ENCODE data around the gene MTIF3.

The MTIF3 gene

GRCh38 chr13:27432180-27432579 lies 18.2 kb downstream of the MTIF3 start:
- no peak overlapping the region for H3K27ac ChIP-seq (ENCODE audit: low read depth, low read length)
- H3K36me3 ChIP-seq (ENCODE audit: insufficient read depth, low read length) = peaks cover 4% of the 10 kb centered on the region
- H3K27me3 ChIP-seq (ENCODE audit: insufficient read depth, low read length) = no peaks in the 10 kb centered on the region
- H3K4me1 ChIP-seq (ENCODE audit: control insufficient read depth, insufficient read depth, low read length, unreplicated experiment) = no peaks in the 10 kb centered on the region
- no peak overlapping the region for H3K4me3 ChIP-seq (ENCODE audit: low read depth, low read length)
- no peak overlapping the region for H2AFZ ChIP-seq (ENCODE audit: low read length, unreplicated experiment)
- peaks cover 5% of the 10 kb centered on the region for H3K79me2 ChIP-seq (ENCODE audit: control insufficient read depth, insufficient read depth, low read length, unreplicated experiment)

DNA sequence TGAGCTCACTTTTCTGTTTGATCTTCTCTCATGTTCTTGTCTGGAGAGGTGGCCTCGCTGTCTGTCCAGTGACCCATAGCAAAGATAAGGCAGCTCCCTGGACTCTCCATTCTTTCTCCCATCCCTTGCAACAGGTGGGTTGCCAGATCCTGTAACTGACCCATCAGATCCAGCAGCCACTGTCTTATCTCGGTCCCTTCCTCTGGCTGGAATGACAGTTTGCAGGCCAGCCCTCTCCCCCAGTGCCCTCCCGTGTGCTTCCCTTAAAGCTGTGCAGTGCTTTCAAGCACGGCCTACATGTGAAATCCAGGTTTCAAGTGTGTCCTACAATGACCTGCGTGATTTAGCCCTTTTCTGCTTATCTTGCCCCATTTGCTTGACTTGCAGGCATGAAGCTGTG lies 22.2 kb downstream of the MTIF3 start:
- no peak overlapping the region for H3K27ac ChIP-seq (ENCODE audit: low read depth, low read length)
- H3K4me3 ChIP-seq (ENCODE audit: low read depth, low read length) = no peak overlapping the region

GRCh38 chr13:27427641-27428040 lies 22.7 kb downstream of the MTIF3 start:
- Histone ChIP-seq H3K27ac (ENCODE audit: low read depth, low read length) (no peak overlapping the region), H3K4me3 (ENCODE audit: low read depth, low read length) (no peak overlapping the region)

More for the DNA sequence above, 22.2 kb downstream of the MTIF3 start:
- peaks cover 10% of the 10 kb centered on the region for H3K4me1 ChIP-seq (ENCODE audit: control insufficient read depth, insufficient read depth, low read length, unreplicated experiment)
- no peak overlapping the region for H2AFZ ChIP-seq (ENCODE audit: low read length, unreplicated experiment)
- no peaks in the 10 kb centered on the region for H3K36me3 ChIP-seq (ENCODE audit: insufficient read depth, low read length)
- no peaks in the 10 kb centered on the region for H3K27me3 ChIP-seq (ENCODE audit: insufficient read depth, low read length)
- H3K79me2 ChIP-seq (ENCODE audit: control insufficient read depth, insufficient read depth, low read length, unreplicated experiment) = peaks cover 26% of the 10 kb centered on the region

DNA sequence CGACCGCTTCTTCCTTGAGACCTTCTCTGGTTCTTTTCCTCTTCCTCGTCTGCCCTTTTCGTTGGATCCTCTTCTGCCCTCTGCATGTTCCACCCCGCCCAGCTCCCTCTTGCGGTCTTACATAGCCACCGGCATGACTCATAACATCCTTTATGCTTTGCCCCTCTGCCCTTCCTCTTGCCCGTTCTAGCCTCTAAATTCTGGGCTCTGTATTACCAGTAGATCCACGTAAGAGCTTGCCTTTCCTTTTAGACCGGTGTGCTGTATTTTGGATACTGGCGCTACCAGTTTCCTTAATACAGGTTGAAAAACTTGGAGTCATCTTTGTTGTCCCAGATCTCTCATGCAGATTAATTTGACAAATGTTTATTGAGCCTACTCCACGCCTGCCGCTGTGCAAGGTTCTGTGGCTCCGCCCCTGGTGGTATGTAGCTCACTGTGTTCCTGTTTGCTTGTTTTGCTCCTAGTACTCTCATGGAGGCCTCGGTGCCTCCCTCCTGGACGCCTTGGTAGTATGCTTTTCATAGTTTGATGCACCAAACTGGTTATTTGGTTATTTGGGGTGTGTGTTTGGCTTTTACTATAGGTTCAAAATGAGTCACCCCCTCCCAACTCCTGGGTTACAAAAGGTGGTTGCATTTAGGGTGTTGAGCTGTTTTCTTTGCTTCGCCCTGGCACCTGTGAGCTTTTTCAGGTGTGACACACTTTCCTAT lies 24.3 kb downstream of the MTIF3 start:
- Histone ChIP-seq H3K4me1 (ENCODE audit: control insufficient read depth, insufficient read depth, low read length, unreplicated experiment) (peaks cover 10% of the 10 kb centered on the region), H3K36me3 (ENCODE audit: insufficient read depth, low read length) (no peaks in the 10 kb centered on the region), H3K27me3 (ENCODE audit: insufficient read depth, low read length) (no peaks in the 10 kb centered on the region), H3K27ac (ENCODE audit: low read depth, low read length) (peak overlapping the region; percentile 37), H3K4me3 (ENCODE audit: low read depth, low read length) (peak overlapping the region; percentile 97), H3K79me2 (ENCODE audit: control insufficient read depth, insufficient read depth, low read length, unreplicated experiment) (peaks cover 26% of the 10 kb centered on the region), H2AFZ (ENCODE audit: low read length, unreplicated experiment) (no peak overlapping the region)

More at GRCh38 chr13:27427641-27428040, 22.7 kb downstream of the MTIF3 start:
- no peaks in the 10 kb centered on the region for H3K27me3 ChIP-seq (ENCODE audit: insufficient read depth, low read length)
- peaks cover 10% of the 10 kb centered on the region for H3K4me1 ChIP-seq (ENCODE audit: control insufficient read depth, insufficient read depth, low read length, unreplicated experiment)
- H3K79me2 ChIP-seq (ENCODE audit: control insufficient read depth, insufficient read depth, low read length, unreplicated experiment) = peaks cover 26% of the 10 kb centered on the region
- H2AFZ ChIP-seq (ENCODE audit: low read length, unreplicated experiment) = no peak overlapping the region
- H3K36me3 ChIP-seq (ENCODE audit: insufficient read depth, low read length) = no peaks in the 10 kb centered on the region

- peaks cover 26% of the 10 kb centered on the region for H3K79me2 ChIP-seq (ENCODE audit: control insufficient read depth, insufficient read depth, low read length, unreplicated experiment)
These were observed 25.0 kb downstream of the MTIF3 start for GRCh38 chr13:27425158-27425917.

DNA sequence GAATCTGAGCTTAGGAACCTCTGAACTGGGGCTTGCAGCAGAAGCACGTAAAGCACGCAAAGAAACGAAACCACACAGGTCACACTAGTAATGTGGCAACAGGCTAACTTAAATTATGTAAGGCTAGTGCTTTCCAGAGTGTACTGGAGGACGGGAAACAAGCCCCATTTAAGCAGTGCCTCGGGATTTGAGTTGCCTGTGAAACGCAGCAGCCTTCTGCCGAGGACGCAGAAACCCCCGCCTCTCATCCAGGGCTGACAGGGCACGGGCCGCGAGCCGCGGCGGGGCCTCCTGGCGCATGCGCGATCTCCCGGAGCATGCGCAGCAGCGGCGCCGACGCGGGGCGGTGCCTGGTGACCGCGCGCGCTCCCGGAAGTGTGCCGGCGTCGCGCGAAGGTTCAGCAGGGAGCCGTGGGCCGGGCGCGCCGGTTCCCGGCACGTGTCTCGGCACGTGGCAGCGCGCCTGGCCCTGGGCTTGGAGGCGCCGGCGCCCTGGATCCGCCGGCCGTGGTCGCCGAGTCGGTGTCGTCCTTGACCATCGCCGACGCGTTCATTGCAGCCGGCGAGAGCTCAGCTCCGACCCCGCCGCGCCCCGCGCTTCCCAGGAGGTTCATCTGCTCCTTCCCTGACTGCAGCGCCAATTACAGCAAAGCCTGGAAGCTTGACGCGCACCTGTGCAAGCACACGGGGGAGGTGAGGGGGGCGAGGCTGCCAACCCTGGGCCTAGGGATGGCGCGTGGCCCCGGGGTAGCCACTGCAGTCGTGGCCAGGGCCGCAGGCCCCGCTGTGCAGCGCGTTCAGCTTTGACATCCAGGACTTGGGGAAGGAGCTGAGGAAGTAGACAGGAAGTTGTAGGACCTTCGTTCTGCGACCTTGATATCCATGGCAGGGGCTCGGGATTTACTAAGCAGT lies 25.9 kb downstream of the MTIF3 start, which contains the start of gene GTF3A:
TSS of gene GTF3A (plus strand) at position 374 of the 912 bp plus-strand sequence.
- Histone ChIP-seq H3K4me3 (ENCODE audit: low read depth, low read length) (peak within 1 kb of the TSS; percentile 97), H3K27me3 (ENCODE audit: insufficient read depth, low read length) (no peaks in the 10 kb centered on the region), H2AFZ (ENCODE audit: low read length, unreplicated experiment) (peak within 1 kb of the TSS; percentile 95), H3K36me3 (ENCODE audit: insufficient read depth, low read length) (no peaks in the 10 kb centered on the region), H3K79me2 (ENCODE audit: control insufficient read depth, insufficient read depth, low read length, unreplicated experiment) (peaks cover 26% of the 10 kb centered on the region), H3K4me1 (ENCODE audit: control insufficient read depth, insufficient read depth, low read length, unreplicated experiment) (peaks cover 10% of the 10 kb centered on the region), H3K27ac (ENCODE audit: low read depth, low read length) (peak within 1 kb of the TSS; percentile 37)

More at GRCh38 chr13:27425158-27425917, 25.0 kb downstream of the MTIF3 start:
- no peaks in the 10 kb centered on the region for H3K36me3 ChIP-seq (ENCODE audit: insufficient read depth, low read length)
- H3K4me3 ChIP-seq (ENCODE audit: low read depth, low read length) = peak overlapping the region; percentile 97
- peak overlapping the region; percentile 95 for H2AFZ ChIP-seq (ENCODE audit: low read length, unreplicated experiment)
- H3K27me3 ChIP-seq (ENCODE audit: insufficient read depth, low read length) = no peaks in the 10 kb centered on the region
- H3K4me1 ChIP-seq (ENCODE audit: control insufficient read depth, insufficient read depth, low read length, unreplicated experiment) = peaks cover 10% of the 10 kb centered on the region
- peak overlapping the region; percentile 37 for H3K27ac ChIP-seq (ENCODE audit: low read depth, low read length)

DNA sequence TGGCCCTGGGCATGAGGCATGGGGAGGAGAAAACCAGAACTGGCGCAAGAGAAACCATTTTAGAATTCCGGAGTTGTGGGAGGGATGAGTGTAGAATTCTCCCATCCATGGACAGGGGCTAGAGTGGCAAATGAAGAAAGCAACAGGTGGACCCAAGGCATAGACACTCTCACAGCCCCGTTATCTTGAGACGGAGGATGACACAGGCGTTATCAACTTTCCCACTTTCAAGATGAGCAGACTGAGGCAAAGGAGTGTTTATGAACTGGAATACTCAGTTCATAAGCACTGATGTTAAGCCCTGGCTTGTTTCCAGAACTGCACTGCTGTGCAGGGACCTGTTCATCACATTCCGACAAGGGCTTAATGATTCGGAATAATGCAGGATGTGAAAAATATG lies 27.0 kb downstream of the MTIF3 start:
- Histone ChIP-seq H3K36me3 (ENCODE audit: insufficient read depth, low read length) (no peaks in the 10 kb centered on the region), H3K4me1 (ENCODE audit: control insufficient read depth, insufficient read depth, low read length, unreplicated experiment) (peaks cover 10% of the 10 kb centered on the region), H3K27me3 (ENCODE audit: insufficient read depth, low read length) (no peaks in the 10 kb centered on the region), H3K79me2 (ENCODE audit: control insufficient read depth, insufficient read depth, low read length, unreplicated experiment) (peaks cover 25% of the 10 kb centered on the region), H2AFZ (ENCODE audit: low read length, unreplicated experiment) (no peak overlapping the region), H3K4me3 (ENCODE audit: low read depth, low read length) (no peak overlapping the region), H3K27ac (ENCODE audit: low read depth, low read length) (no peak overlapping the region)

DNA sequence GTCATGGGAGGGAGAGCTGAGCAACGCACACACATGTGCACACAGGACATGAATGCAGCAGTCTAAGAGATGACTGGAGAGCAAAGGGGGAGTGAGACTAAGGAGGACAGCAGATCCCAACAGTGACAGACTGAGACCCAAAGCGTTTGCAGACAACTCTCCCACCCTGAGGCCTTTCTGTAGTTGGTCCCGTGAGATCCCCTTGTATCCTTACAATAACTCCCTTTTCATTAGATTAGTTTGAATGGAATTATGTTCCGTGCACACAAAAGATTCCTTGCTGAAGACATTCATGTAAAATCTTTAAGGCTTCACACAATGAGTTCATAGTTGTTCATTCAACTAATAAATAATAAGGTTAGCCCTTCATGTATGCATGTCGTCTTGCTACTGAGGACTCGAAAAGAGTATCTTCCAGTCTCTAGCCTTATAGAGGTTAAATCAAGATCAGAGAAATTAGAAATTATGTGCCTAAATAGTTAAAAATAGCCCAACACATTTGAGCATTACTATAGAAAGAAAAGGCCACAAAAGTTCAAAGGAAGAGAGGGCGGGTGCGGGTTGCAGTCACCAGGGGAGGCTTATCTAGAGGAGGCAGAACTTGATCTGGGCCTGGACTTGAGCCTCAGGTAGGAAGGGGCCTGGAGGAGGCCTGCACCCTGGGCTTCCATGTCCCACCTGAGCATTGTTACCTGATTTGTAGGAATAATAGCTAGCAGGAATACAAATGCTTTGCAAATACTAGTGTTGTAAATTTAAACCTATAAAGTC lies 29.1 kb downstream of the MTIF3 start:
- Histone ChIP-seq H3K27me3 (ENCODE audit: insufficient read depth, low read length) (peaks cover 9% of the 10 kb centered on the region), H3K36me3 (ENCODE audit: insufficient read depth, low read length) (no peaks in the 10 kb centered on the region), H3K79me2 (ENCODE audit: control insufficient read depth, insufficient read depth, low read length, unreplicated experiment) (peaks cover 14% of the 10 kb centered on the region), H2AFZ (ENCODE audit: low read length, unreplicated experiment) (no peak overlapping the region), H3K4me1 (ENCODE audit: control insufficient read depth, insufficient read depth, low read length, unreplicated experiment) (peaks cover 3% of the 10 kb centered on the region), H3K27ac (ENCODE audit: low read depth, low read length) (no peak overlapping the region), H3K4me3 (ENCODE audit: low read depth, low read length) (no peak overlapping the region)

DNA sequence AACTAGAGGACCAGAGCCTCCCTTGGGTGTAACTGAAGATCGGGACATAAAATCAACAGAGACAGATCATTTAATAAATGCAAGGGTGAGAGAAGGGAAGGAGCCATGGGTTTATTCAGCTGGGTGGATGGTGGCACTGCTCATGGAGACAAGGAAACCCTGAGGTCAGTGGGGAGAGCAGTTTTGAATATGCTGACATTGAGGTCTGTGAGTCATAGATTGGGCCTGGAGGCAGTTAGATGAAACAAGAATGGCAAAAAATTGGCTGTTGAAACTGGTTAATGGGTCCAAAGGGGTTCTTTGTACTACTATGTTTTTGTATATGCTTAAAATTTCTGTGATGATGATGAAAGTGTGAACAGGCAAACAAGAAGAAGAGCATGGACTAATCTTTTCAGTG lies 31.0 kb downstream of the MTIF3 start:
- Histone ChIP-seq H3K27ac (ENCODE audit: low read depth, low read length) (no peak overlapping the region), H3K4me3 (ENCODE audit: low read depth, low read length) (no peak overlapping the region), H2AFZ (ENCODE audit: low read length, unreplicated experiment) (no peak overlapping the region), H3K36me3 (ENCODE audit: insufficient read depth, low read length) (no peaks in the 10 kb centered on the region), H3K79me2 (ENCODE audit: control insufficient read depth, insufficient read depth, low read length, unreplicated experiment) (no peaks in the 10 kb centered on the region), H3K4me1 (ENCODE audit: control insufficient read depth, insufficient read depth, low read length, unreplicated experiment) (no peaks in the 10 kb centered on the region), H3K27me3 (ENCODE audit: insufficient read depth, low read length) (peaks cover 28% of the 10 kb centered on the region)

GRCh38 chr13:27415116-27415515 lies 35.2 kb downstream of the MTIF3 start:
- no peaks in the 10 kb centered on the region for H3K79me2 ChIP-seq (ENCODE audit: control insufficient read depth, insufficient read depth, low read length, unreplicated experiment)
- no peaks in the 10 kb centered on the region for H3K4me1 ChIP-seq (ENCODE audit: control insufficient read depth, insufficient read depth, low read length, unreplicated experiment)
- H2AFZ ChIP-seq (ENCODE audit: low read length, unreplicated experiment) = no peak overlapping the region
- no peak overlapping the region for H3K4me3 ChIP-seq (ENCODE audit: low read depth, low read length)
- H3K27ac ChIP-seq (ENCODE audit: low read depth, low read length) = no peak overlapping the region
- H3K27me3 ChIP-seq (ENCODE audit: insufficient read depth, low read length) = peaks cover 64% of the 10 kb centered on the region
- H3K36me3 ChIP-seq (ENCODE audit: insufficient read depth, low read length) = no peaks in the 10 kb centered on the region
